Measurements from ENCODE around the gene RBBP8.
"Not testable (repeated sequence)": the region's sequence is repeated elsewhere in the genome, so short reads cannot be mapped to it uniquely, and the experiment has no call there.

RBBP8 gene

DNA sequence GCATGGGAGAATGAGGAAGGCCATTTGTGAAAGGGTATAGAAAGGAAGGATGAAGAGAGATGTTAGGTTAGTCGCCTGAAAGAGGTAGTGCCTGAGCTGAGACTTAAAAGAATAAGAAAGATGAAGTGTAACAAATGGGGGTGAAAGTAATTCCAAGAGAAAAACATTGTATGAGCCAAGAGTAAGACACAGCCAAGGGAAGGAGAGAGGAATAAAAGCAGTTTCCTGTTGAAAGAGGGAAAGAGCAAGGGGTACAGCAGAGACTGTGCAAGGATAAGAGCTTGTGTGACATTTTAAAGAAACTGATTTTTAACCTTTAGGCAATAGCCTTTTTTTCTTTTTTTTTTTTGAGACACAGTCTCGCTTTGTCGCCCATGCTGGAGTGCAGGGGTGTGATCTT, 4.8 kb upstream of the RBBP8 start:
- H3K27ac Mint-ChIP-seq, result no peak overlapping the region
- no peaks in the 10 kb centered on the region for H3K36me3 Mint-ChIP-seq

DNA sequence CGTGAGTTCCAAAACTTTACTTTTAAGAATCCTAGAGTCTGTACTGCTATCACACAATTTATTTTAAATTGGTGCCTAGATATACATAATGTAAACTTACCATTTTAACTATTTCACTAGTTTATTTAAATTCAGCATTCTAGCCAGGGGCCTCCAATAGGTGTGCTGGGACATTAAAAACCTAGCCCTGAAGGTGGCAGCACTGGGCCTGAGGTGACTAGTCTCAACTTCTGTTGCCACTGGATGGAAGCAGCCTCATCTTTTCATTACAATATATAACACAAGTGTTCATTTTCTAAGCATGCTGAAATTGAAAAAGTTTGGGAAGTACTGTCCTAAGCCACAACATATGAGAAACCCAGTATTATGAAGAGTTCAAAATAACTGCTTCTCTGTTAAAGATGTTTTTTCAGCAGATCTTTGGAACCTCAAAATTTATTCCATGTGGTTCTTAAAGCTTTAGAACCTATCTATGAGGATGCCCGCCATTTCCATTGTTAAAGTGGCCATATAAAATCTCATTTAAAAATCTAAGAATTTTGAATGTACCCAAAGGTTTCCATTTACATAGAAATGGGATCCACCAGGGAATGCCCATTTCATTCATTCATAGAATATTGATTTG, 2.9 kb upstream of the RBBP8 start:
- Mint-ChIP-seq H3K27me3 (no peaks in the 10 kb centered on the region), H3K36me3 (no peaks in the 10 kb centered on the region), H3K27ac (no peak overlapping the region), H3K4me3 (no peak overlapping the region), H3K9me3 (no peaks in the 10 kb centered on the region), H3K4me1 (peaks cover 15% of the 10 kb centered on the region)
- ATAC-seq (ENCODE audit: low read depth), result peak; percentile 33
- peak; percentile 72 to 76 for DNase-seq (ENCODE audit: low spot score in 2 of 2)

More for the DNA sequence above, 4.8 kb upstream of the RBBP8 start:
- Mint-ChIP-seq H3K4me1 (peaks cover 8% of the 10 kb centered on the region), H3K4me3 (no peak overlapping the region), H3K27me3 (no peaks in the 10 kb centered on the region), H3K9me3 (no peaks in the 10 kb centered on the region)
- ATAC-seq (ENCODE audit: low read depth) (no peak), DNase-seq (ENCODE audit: low spot score in 2 of 2) (no peak)

DNA sequence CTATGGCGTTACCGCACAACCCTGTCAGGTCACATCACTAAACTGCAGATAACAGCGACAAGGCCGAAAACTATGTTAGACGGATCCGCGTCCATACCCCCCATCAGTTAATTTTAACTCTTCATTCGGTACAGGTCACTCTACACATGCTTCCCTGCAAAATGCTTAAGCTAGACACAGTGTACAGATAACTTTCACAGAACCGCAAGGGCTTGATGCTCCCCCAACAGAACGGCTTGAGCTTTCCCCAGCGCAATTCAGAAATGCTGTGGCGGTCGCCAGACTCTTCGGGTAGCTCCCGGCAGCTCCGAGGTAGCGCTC, 283 bp upstream of the RBBP8 start:
- DNase-seq (ENCODE audit: low spot score in 2 of 2), result no peak
- Mint-ChIP-seq H3K27me3 (no peaks in the 10 kb centered on the region), H3K4me3 (peak overlapping the region; percentile 94), H3K9me3 (no peaks in the 10 kb centered on the region), H3K4me1 (peaks cover 18% of the 10 kb centered on the region), H3K27ac (peak overlapping the region; percentile 94), H3K36me3 (no peaks in the 10 kb centered on the region)
- ATAC-seq (ENCODE audit: low read depth), result peak; percentile 25

DNA sequence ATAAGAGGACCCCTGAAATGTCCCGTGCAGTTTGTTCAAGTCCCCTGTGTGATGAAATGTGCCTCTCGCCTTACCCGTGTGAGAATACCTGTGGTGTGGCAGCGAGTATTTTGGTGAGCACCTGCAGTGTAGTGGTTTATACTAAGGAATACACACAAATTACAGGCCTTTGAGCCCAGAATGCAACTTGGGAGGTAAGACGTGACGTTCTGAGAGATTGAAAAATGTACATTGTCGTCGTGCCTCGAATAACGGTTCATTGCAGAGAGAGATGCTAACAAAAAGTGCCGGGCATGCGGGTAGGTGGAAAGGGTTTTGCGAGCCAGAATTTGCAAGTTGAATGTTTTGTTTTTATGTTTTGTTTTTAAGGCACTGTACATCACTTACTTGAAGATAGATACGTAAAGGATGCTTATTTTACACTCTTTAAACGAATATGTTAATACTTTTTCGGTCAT, 867 bp downstream of the RBBP8 start:
- Mint-ChIP-seq H3K4me3 (peak overlapping the region; percentile 94), H3K27me3 (no peaks in the 10 kb centered on the region), H3K4me1 (peaks cover 18% of the 10 kb centered on the region), H3K36me3 (peaks cover 1% of the 10 kb centered on the region), H3K27ac (peak overlapping the region; percentile 94), H3K9me3 (no peaks in the 10 kb centered on the region)
- ATAC-seq (ENCODE audit: low read depth), result peak; percentile 30
- DNase-seq (ENCODE audit: low spot score in 2 of 2), result no peak

DNA sequence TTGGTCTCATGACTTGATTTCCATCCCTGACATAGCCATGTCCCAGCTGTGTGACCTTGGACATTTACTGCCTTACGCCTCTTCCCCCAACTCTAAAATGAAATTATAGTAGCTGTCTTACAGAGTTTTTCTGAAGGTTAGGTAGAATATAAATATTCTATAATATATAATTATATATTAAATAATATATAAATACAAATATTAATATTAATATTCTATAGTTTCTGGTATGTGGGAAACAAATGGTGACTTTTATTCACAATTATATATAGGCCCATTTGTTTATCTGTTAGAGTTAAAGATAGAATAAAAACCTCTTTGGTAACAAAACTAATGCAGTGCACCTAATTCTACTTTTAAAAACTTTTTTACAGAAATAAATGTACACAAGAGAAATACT, 1.7 kb downstream of the RBBP8 start:
- DNase-seq (ENCODE audit: low spot score in 2 of 2), result no peak
- no peaks in the 10 kb centered on the region for H3K9me3 Mint-ChIP-seq
- H3K27ac Mint-ChIP-seq, result no peak overlapping the region
- H3K4me3 Mint-ChIP-seq, result peak overlapping the region; percentile 55
- H3K27me3 Mint-ChIP-seq, result no peaks in the 10 kb centered on the region
- peaks cover 20% of the 10 kb centered on the region for H3K4me1 Mint-ChIP-seq
- ATAC-seq (ENCODE audit: low read depth), result no peak
- peaks cover 1% of the 10 kb centered on the region for H3K36me3 Mint-ChIP-seq

DNA sequence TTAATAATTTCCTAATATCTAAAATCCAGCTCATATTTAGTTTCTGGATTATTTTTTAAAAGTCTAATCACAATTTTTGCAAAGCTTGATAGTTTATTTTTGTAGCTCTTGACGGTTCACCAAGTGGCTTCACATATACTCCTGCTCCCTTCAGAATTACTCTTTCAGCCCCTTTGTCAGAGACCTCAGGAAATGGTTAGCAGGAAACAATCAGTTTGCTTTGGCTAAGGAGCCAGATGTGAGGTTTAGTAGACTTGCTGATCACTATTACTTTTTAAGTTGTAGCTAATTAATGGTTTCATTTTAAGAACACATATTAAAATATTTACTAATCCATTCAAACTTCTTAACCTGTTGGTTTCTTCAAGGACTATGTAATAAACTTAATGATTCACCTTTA, 2.3 kb downstream of the RBBP8 start:
- ATAC-seq (ENCODE audit: low read depth) (no peak), DNase-seq (ENCODE audit: low spot score in 2 of 2) (no peak)
- Mint-ChIP-seq H3K4me1 (peaks cover 20% of the 10 kb centered on the region), H3K4me3 (no peak overlapping the region), H3K9me3 (no peaks in the 10 kb centered on the region), H3K36me3 (peaks cover 1% of the 10 kb centered on the region), H3K27me3 (no peaks in the 10 kb centered on the region), H3K27ac (no peak overlapping the region)

DNA sequence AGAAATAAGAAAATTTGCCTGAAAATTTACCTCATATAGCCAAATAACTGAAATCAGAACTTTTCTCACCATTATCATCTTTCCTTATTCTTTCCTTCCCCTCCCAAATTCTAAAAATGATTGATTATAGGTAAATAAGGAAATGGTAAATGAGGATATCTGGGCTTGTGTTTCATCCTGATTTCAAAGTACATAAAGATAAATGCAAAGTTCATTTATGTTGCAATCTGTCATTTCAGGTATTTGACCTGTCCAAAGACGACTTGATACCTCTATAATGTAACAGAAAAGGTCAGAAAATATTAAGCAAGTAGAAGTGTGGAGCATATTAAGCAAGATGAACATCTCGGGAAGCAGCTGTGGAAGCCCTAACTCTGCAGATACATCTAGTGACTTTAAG, 3.4 kb downstream of the RBBP8 start:
- H3K27ac Mint-ChIP-seq, result no peak overlapping the region

DNA sequence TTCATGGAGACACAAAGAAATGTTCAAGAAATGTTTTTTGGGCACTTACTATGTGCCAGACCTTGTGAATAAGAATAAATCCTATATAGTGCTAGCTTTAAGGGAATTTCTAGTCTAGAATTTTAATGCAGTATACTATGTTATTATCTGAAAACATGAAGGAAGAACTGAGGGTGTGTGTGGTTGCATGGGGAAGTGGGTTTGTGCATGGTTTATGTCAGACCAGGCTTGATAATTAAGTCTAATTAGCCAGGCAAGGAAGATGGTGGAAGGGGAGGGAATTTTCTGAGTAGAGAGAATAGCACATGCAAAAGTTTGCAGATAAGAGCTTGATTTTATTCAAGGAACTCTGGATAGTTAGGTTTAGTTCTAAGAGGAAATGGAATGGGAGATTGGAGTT, 6.5 kb downstream of the RBBP8 start:
- H3K36me3 Mint-ChIP-seq, result peaks cover 1% of the 10 kb centered on the region

More for the DNA sequence above, 3.4 kb downstream of the RBBP8 start:
- Mint-ChIP-seq H3K4me1 (peaks cover 20% of the 10 kb centered on the region), H3K4me3 (no peak overlapping the region), H3K36me3 (peaks cover 1% of the 10 kb centered on the region), H3K27me3 (no peaks in the 10 kb centered on the region), H3K9me3 (no peaks in the 10 kb centered on the region)
- ATAC-seq (ENCODE audit: low read depth), result no peak
- DNase-seq (ENCODE audit: low spot score in 2 of 2), result no peak

DNA sequence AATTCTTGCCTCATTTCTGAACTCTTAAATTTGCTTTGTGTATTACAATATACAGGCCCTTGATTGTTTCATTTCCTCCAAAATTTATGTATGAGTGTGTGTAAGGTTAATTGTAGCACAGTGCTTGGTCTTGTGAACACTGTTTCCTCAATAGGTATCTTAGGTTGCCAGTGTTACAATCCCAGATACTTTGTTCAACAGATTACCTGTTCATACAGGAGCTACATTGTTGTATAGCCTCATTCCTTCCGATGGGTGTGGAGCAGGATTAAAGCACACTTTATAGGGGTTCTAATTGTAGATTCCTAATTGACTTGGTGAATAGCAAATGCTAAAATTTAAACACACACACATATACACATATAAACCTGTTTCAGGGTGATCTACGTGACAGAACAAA, 10.7 kb downstream of the RBBP8 start:
- DNase-seq (ENCODE audit: low spot score in 2 of 2), result no peak
- no peaks in the 10 kb centered on the region for H3K9me3 Mint-ChIP-seq
- no peak for ATAC-seq (ENCODE audit: low read depth)
- peaks cover 3% of the 10 kb centered on the region for H3K4me1 Mint-ChIP-seq
- H3K36me3 Mint-ChIP-seq, result no peaks in the 10 kb centered on the region
- H3K4me3 Mint-ChIP-seq, result no peak overlapping the region
- H3K27me3 Mint-ChIP-seq, result no peaks in the 10 kb centered on the region
- no peak overlapping the region for H3K27ac Mint-ChIP-seq

More for the DNA sequence above, 6.5 kb downstream of the RBBP8 start:
- H3K4me3 Mint-ChIP-seq, result no peak overlapping the region
- H3K9me3 Mint-ChIP-seq, result no peaks in the 10 kb centered on the region
- ATAC-seq (ENCODE audit: low read depth), result no peak
- H3K27me3 Mint-ChIP-seq, result no peaks in the 10 kb centered on the region
- no peak for DNase-seq (ENCODE audit: low spot score in 2 of 2)
- peaks cover 6% of the 10 kb centered on the region for H3K4me1 Mint-ChIP-seq
- H3K27ac Mint-ChIP-seq, result no peak overlapping the region

DNA sequence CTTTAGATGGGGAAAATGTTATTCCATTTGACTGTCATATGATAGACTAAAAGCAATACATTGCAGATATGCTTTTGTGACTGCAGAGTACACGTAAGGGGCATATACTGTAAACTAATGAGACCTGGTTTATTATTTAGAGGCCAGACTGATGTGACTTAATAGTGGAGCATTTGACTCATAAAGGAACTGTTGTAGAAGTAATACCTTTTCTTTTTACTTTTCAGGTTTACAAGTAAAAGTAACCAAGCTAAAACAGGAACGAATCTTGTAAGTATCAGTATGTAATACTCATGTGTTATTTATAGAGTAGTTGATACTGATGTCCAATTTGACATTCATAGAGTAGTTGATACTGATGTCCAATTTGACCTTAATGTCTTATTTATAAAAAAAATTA, 13.1 kb downstream of the RBBP8 start:
- no peaks in the 10 kb centered on the region for H3K27me3 Mint-ChIP-seq
- no peaks in the 10 kb centered on the region for H3K4me1 Mint-ChIP-seq
- no peaks in the 10 kb centered on the region for H3K9me3 Mint-ChIP-seq
- DNase-seq (ENCODE audit: low spot score in 2 of 2) (no peak), ATAC-seq (ENCODE audit: low read depth) (no peak)
- H3K4me3 Mint-ChIP-seq, result no peak overlapping the region
- peaks cover 8% of the 10 kb centered on the region for H3K36me3 Mint-ChIP-seq
- no peak overlapping the region for H3K27ac Mint-ChIP-seq

DNA sequence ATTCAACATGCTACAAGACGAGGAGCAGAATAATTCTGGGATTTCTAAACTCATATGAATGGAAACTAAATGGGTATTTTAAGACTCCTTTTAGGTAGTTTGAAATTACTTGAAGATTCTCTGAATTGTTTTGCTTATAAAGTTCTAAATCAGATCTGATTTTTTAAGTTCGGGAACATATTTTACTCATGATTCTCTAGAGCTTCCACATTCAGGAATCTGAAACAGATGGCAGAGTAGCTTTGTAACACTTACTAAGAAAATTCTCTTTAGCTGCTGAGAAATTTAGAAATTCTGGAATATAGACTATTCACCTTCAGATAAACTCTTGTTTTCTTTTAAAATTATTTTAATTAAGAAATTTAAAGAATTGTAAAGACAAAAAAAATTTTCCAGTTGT, 13.7 kb downstream of the RBBP8 start:
- H3K27ac Mint-ChIP-seq, result no peak overlapping the region
- no peak for ATAC-seq (ENCODE audit: low read depth)

DNA sequence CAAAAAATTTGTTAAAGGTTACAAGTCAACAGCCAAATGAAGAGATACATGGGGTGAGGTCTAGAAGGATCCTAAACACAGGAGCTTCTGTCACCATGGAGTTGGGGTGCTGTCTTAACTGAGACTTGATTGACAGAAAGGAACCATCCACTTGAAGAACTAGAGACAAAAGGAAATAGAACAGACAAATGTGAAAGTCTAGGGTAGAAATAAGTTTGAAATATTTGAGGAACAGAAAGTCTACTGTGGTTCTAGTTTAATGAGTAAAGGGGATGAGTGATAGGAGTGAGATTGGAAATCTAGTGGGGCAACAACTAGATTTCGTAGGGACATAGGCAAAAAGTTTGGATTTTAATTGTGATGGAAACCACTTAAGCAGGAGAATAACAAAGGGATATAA, 18.7 kb downstream of the RBBP8 start:
- Mint-ChIP-seq H3K27me3 (no peaks in the 10 kb centered on the region), H3K9me3 (peaks cover 2% of the 10 kb centered on the region), H3K4me3 (no peak overlapping the region), H3K4me1 (peaks cover 7% of the 10 kb centered on the region), H3K36me3 (peaks cover 33% of the 10 kb centered on the region), H3K27ac (no peak overlapping the region)
- ATAC-seq (ENCODE audit: low read depth) (no peak), DNase-seq (ENCODE audit: low spot score in 2 of 2) (no peak)

More for the DNA sequence above, 13.7 kb downstream of the RBBP8 start:
- peaks cover 2% of the 10 kb centered on the region for H3K4me1 Mint-ChIP-seq
- no peak overlapping the region for H3K4me3 Mint-ChIP-seq
- H3K27me3 Mint-ChIP-seq, result no peaks in the 10 kb centered on the region
- peaks cover under 1% of the 10 kb centered on the region for H3K9me3 Mint-ChIP-seq
- peaks cover 10% of the 10 kb centered on the region for H3K36me3 Mint-ChIP-seq
- no peak for DNase-seq (ENCODE audit: low spot score in 2 of 2)

DNA sequence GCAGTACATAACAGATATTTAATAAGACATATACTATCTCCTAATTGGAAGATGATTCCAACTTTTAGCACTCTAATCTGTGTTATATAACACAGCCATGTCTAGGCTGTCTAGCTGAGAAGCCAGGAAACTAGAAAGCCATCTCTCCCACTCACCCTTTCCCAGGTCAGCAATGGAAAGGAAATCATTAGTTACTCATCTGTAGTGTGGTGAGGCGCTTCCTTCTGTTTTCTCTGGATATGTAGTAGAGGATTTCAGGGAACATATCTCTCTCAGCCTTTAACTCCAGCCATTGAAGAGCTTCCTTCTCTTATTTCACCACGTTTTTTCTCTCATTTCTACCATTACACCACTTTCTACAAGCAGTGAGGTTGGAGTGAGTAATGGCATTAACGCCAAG, 19.4 kb downstream of the RBBP8 start:
- Mint-ChIP-seq H3K27ac (peak overlapping the region; percentile 6), H3K36me3 (peaks cover 33% of the 10 kb centered on the region), H3K4me3 (no peak overlapping the region), H3K9me3 (peaks cover 2% of the 10 kb centered on the region), H3K4me1 (peaks cover 7% of the 10 kb centered on the region), H3K27me3 (no peaks in the 10 kb centered on the region)
- ATAC-seq (ENCODE audit: low read depth) (no peak), DNase-seq (ENCODE audit: low spot score in 2 of 2) (no peak)

DNA sequence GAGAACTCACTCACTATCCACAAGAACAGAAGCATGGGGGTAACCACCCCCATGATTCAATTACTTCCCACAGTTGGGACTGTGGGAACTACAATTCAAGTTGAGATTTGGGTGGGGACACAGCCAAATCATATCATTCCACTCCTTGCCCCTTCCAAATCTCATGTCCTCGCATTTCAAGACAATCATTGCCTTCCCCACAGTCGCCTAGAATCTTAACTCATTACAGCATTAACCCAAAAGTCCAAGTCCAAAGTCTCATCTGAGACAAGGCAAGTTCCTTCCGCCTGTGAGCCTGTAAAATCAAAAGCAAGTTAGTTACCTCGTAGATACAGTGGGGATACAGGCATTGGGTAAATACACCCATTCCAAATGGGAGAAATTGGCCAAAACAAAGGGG, 20.9 kb downstream of the RBBP8 start:
- not testable (repeated sequence) for H3K9me3 Mint-ChIP-seq; H3K27me3 Mint-ChIP-seq; ATAC-seq (ENCODE audit: low read depth); DNase-seq (ENCODE audit: low spot score in 2 of 2); H3K4me3 Mint-ChIP-seq; H3K4me1 Mint-ChIP-seq; H3K27ac Mint-ChIP-seq
- peaks cover 33% of the 10 kb centered on the region for H3K36me3 Mint-ChIP-seq

DNA sequence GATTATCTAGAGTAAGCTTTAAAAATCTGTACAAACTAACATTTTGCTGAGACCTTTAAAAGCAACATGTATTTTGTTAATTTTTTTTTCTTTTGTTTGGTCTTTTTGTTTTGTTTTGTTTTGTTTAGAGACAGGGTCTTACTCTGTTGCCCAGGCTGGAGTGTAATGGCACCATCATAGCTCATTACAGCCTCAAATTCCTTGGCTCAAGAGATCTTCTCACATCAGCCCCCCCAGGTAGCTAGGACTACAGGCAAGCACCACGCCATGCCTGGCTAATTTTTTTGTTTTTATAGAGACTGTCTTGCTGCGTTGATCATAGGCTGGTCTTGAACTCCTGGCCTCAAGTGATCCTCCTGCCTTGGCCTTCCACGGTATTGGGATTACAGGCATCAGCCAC, 23.1 kb downstream of the RBBP8 start:
- H3K36me3 Mint-ChIP-seq, result peaks cover 25% of the 10 kb centered on the region
- no peak for ATAC-seq (ENCODE audit: low read depth)
- H3K4me1 Mint-ChIP-seq, result peaks cover 7% of the 10 kb centered on the region
- no peaks in the 10 kb centered on the region for H3K27me3 Mint-ChIP-seq
- H3K9me3 Mint-ChIP-seq, result peaks cover 2% of the 10 kb centered on the region
- no peak for DNase-seq (ENCODE audit: low spot score in 2 of 2)
- no peak overlapping the region for H3K4me3 Mint-ChIP-seq
- no peak overlapping the region for H3K27ac Mint-ChIP-seq
